Stomach (tissue), 4 donors: ENCODE measurements around the gene TOMM40L.

Experiments used
- CTCF ChIP-seq, 7 experiments: fragments of 450-650 bp in 4 of 7; fragments of 200-600 bp in 3 of 7; sonication (generic) in 3 of 7; IDR thresholded peaks; one replicate each; pipeline ENCODE4 v1.5.1; 2016 to 2019; ENCODE audit warnings: antibody characterized with exemption in 7 of 7, control low read depth in 2 of 7, mild to moderate bottlenecking in 1 of 7
- EP300 ChIP-seq: sonication (generic); formaldehyde crosslinking; IDR thresholded peaks from one replicate; pipeline ENCODE4 v1.6.1; 2017; ENCODE audit warnings: antibody characterized with exemption
- POLR2A ChIP-seq, 4 donors: fragments of 450-650 bp; IDR thresholded peaks; one replicate each; pipeline ENCODE4 v1.6.1; 2016; ENCODE audit warnings: antibody characterized with exemption in 4 of 4, control low read depth in 2 of 4, mild to moderate bottlenecking in 1 of 4, moderate library complexity in 1 of 4
- POLR2AphosphoS5 ChIP-seq, 3 donors: sonication (generic); formaldehyde crosslinking; IDR thresholded peaks; one replicate each; pipeline ENCODE4 v1.6.1; 2016; ENCODE audit warnings: antibody characterized with exemption in 3 of 3

GRCh38 chr1:161241682-161242081, 15.8 kb downstream of the TOMM40L start:
- TF ChIP-seq CTCF (IDR thresholded peaks at IDR 0.05) (no peak), POLR2AphosphoS5 (IDR thresholded peaks at IDR 0.05) (no peak), POLR2A (IDR thresholded peaks at IDR 0.05) (no peak), EP300 (no peak)
